GM19397 (cell line): ENCODE data around the gene B4GALT2.

Experiments
- ATAC-seq: cut with Tn5 transposase; IDR thresholded peaks from one replicate; pipeline ENCODE4 v1.9.1; 2021; ENCODE audit warnings: mild to moderate bottlenecking, moderate library complexity; ENCODE audit not compliant: unreplicated experiment

B4GALT2 gene

GRCh38 chr1:44000122-44000665 is 21.2 kb downstream of the B4GALT2 start:
- no peak for ATAC-seq

GRCh38 chr1:44002165-44002564 is 23.2 kb downstream of the B4GALT2 start:
- ATAC-seq, result no peak

- ATAC-seq, result no peak
Measured at GRCh38 chr1:44002606-44003157, 23.7 kb downstream of the B4GALT2 start.

GRCh38 chr1:44008259-44008658 is 29.2 kb downstream of the B4GALT2 start:
- no peak for ATAC-seq

GRCh38 chr1:44010935-44011471 is 32.0 kb downstream of the B4GALT2 start:
- ATAC-seq, result no peak

- no peak for ATAC-seq
Measured at GRCh38 chr1:44012404-44012803, 33.4 kb downstream of the B4GALT2 start.

GRCh38 chr1:44012941-44013609 is 34.1 kb downstream of the B4GALT2 start:
- ATAC-seq, result no peak

- no peak for ATAC-seq
Measured at GRCh38 chr1:44013949-44014348, 34.9 kb downstream of the B4GALT2 start.

GRCh38 chr1:44014365-44015104 is 35.5 kb downstream of the B4GALT2 start:
- no peak for ATAC-seq

GRCh38 chr1:44015206-44015605 is 36.2 kb downstream of the B4GALT2 start:
- ATAC-seq, result no peak

- no peak for ATAC-seq
Measured at GRCh38 chr1:44016041-44016889, 37.3 kb downstream of the B4GALT2 start.

- no peak for ATAC-seq
Measured at GRCh38 chr1:44016890-44017400, 37.9 kb downstream of the B4GALT2 start.

GRCh38 chr1:44019466-44019948 is 40.5 kb downstream of the B4GALT2 start:
- no peak for ATAC-seq

- ATAC-seq, result no peak
Measured at GRCh38 chr1:44020464-44020863, 41.5 kb downstream of the B4GALT2 start.

GRCh38 chr1:44021156-44021555 is 42.1 kb downstream of the B4GALT2 start:
- no peak for ATAC-seq

- ATAC-seq, result no peak
Measured at GRCh38 chr1:44021581-44022321, 42.7 kb downstream of the B4GALT2 start.

GRCh38 chr1:44024031-44024902 is 45.3 kb downstream of the B4GALT2 start:
- ATAC-seq, result no peak

GRCh38 chr1:44024903-44025525 is 46.0 kb downstream of the B4GALT2 start:
- no peak for ATAC-seq
